Endodermal cell (in vitro differentiated cells): ENCODE measurements around the gene UMODL1. TPM values are rescaled to one million over a fixed set of nuclear protein-coding genes. Genes with fewer than 3 reads are reported as not detected.

Experiments used
- DNase-seq: peaks from one replicate; pipeline ENCODE4 v3.0.0-alpha.2; 2017
- H3K27ac ChIP-seq: 2 replicates; pipeline ENCODE4 v1.5.1; 2013; ENCODE audit warnings: mild to moderate bottlenecking, low read depth, low read length, moderate library complexity
- H3K27me3 ChIP-seq: 2 replicates; pipeline ENCODE4 v1.6.1; 2013; ENCODE audit warnings: mild to moderate bottlenecking, low read length, moderate library complexity; ENCODE audit not compliant: insufficient read depth, control insufficient read depth, poor library complexity, severe bottlenecking
- H3K36me3 ChIP-seq: 2 replicates; pipeline ENCODE4 v1.7.0; 2013; ENCODE audit warnings: mild to moderate bottlenecking, low read length, moderate library complexity; ENCODE audit not compliant: control insufficient read depth, insufficient read depth
- H3K4me1 ChIP-seq: one replicate; pipeline ENCODE4 v1.7.0; 2013; ENCODE audit warnings: low read length; ENCODE audit not compliant: control insufficient read depth, insufficient read depth
- H3K4me3 ChIP-seq: 2 replicates; pipeline ENCODE4 v1.5.1; 2013; ENCODE audit warnings: mild to moderate bottlenecking, low read length, moderate library complexity
- H3K9ac ChIP-seq: 2 replicates; pipeline ENCODE4 v1.6.1; 2013; ENCODE audit warnings: mild to moderate bottlenecking, low read length, moderate library complexity; ENCODE audit not compliant: poor library complexity, severe bottlenecking; ENCODE audit errors: extremely low read depth
- H3K9me3 ChIP-seq: 2 replicates; pipeline ENCODE4 v1.6.1; 2013; ENCODE audit warnings: mild to moderate bottlenecking, low read length, moderate library complexity; ENCODE audit not compliant: control insufficient read depth
- H3K27ac Mint-ChIP-seq: 2 replicates; pipeline ENCODE4 v1.8.0; 2020; ENCODE audit warnings: mixed read lengths
- H3K27me3 Mint-ChIP-seq: 2 replicates; pipeline ENCODE4 v1.8.0; 2021; ENCODE audit warnings: mild to moderate bottlenecking, mixed read lengths; ENCODE audit not compliant: insufficient read depth
- H3K36me3 Mint-ChIP-seq: 2 replicates; pipeline ENCODE4 v1.8.0; 2020; ENCODE audit warnings: low read depth, mixed read lengths
- H3K4me1 Mint-ChIP-seq: 2 replicates; pipeline ENCODE4 v1.8.0; 2020; ENCODE audit warnings: mixed read lengths
- H3K4me3 Mint-ChIP-seq: 2 replicates; pipeline ENCODE4 v1.8.0; 2020; ENCODE audit warnings: mild to moderate bottlenecking, moderate library complexity, mixed read lengths
- H3K9me3 Mint-ChIP-seq: 2 replicates; pipeline ENCODE4 v1.8.0; 2020; ENCODE audit warnings: mild to moderate bottlenecking, mixed read lengths
- CTCF ChIP-seq: fragments of 200-600 bp; sonication (generic); conservative IDR thresholded peaks from 2 replicates; pipeline ENCODE4 v1.5.0; 2021; ENCODE audit warnings: antibody characterized with exemption, mild to moderate bottlenecking
- WGBS, 2 experiments: methylation state at CpG; one replicate each; pipeline versions ENCODE4 v1.1.5 to v1.1.7; 2013; ENCODE audit warnings: missing lambda C conversion rate in 2 of 2, mixed read lengths in 1 of 2; ENCODE audit not compliant: insufficient coverage in 1 of 2, insufficient read length in 1 of 2; 5-methylcytosine and 5-hydroxymethylcytosine counted together
- total RNA-seq, 2 donors: library from RNA; stranded (reverse); fragmentation: NEBNext Ultra II Directional in 1 of 2; extraction: Animal tissue kit (Norgen Biotek cat#: 25700) in 1 of 2; gene quantifications; 2 replicates in 1 of 2; 3 replicates in 1 of 2; pipeline ENCODE4 v1.2.1, GENCODE V29; 2021

The UMODL1 gene
- total RNA-seq, 2 donors from 2014 or later: 0.24 to 0.49 TPM

GRCh38 chr21:42038826-42039425 is 32.2 kb upstream of the UMODL1 start:
- Mint-ChIP-seq H3K27me3 (no peaks in the 10 kb centered on the region), H3K36me3 (no peaks in the 10 kb centered on the region), H3K4me1 (peaks cover 2% of the 10 kb centered on the region), H3K27ac (no peak overlapping the region), H3K4me3 (no peak overlapping the region), H3K9me3 (peaks cover 3% of the 10 kb centered on the region)
- no peak for DNase-seq
- H3K4me3 ChIP-seq: no peak overlapping the region
- 93 to 98% methylated on average over 5 to 8 of the region's 8 CpGs for WGBS, 2 experiments
- no peaks in the 10 kb centered on the region for H3K4me1 ChIP-seq
- no peaks in the 10 kb centered on the region for H3K27me3 ChIP-seq
- no peaks in the 10 kb centered on the region for H3K9me3 ChIP-seq
- no peak overlapping the region for H3K9ac ChIP-seq
- no peak overlapping the region for H3K27ac ChIP-seq
- TF ChIP-seq CTCF: no peak
- no peaks in the 10 kb centered on the region for H3K36me3 ChIP-seq

- no peak overlapping the region for H3K27ac ChIP-seq
- Mint-ChIP-seq H3K4me3 (no peak overlapping the region), H3K4me1 (peaks cover 2% of the 10 kb centered on the region), H3K9me3 (peaks cover 3% of the 10 kb centered on the region), H3K27me3 (no peaks in the 10 kb centered on the region), H3K27ac (no peak overlapping the region), H3K36me3 (no peaks in the 10 kb centered on the region)
- no peak for TF ChIP-seq CTCF
- no peak for DNase-seq
- H3K4me1 ChIP-seq: no peaks in the 10 kb centered on the region
- H3K36me3 ChIP-seq: no peaks in the 10 kb centered on the region
- H3K9ac ChIP-seq: no peak overlapping the region
- H3K4me3 ChIP-seq: no peak overlapping the region
- WGBS, 2 experiments: 87 to 100% methylated on average over 3 to 5 of the region's 5 CpGs
- H3K27me3 ChIP-seq: no peaks in the 10 kb centered on the region
- H3K9me3 ChIP-seq: no peaks in the 10 kb centered on the region
These were observed 31.6 kb upstream of the UMODL1 start for GRCh38 chr21:42039470-42039901.

GRCh38 chr21:42039911-42040351 is 31.2 kb upstream of the UMODL1 start:
- no peaks in the 10 kb centered on the region for H3K27me3 ChIP-seq
- peaks cover 3% of the 10 kb centered on the region for H3K9me3 Mint-ChIP-seq
- peaks cover 2% of the 10 kb centered on the region for H3K4me1 Mint-ChIP-seq
- no peak overlapping the region for H3K4me3 ChIP-seq
- no peak for TF ChIP-seq CTCF
- no peak overlapping the region for H3K27ac Mint-ChIP-seq
- no peak for DNase-seq
- H3K36me3 ChIP-seq: no peaks in the 10 kb centered on the region
- H3K27ac ChIP-seq: peak overlapping the region; percentile 53
- no peaks in the 10 kb centered on the region for H3K9me3 ChIP-seq
- no peaks in the 10 kb centered on the region for H3K36me3 Mint-ChIP-seq
- no peaks in the 10 kb centered on the region for H3K27me3 Mint-ChIP-seq
- WGBS, 2 experiments: 59 to 83% methylated on average over 4 to 12 of the region's 12 CpGs
- no peaks in the 10 kb centered on the region for H3K4me1 ChIP-seq
- H3K4me3 Mint-ChIP-seq: no peak overlapping the region
- H3K9ac ChIP-seq: no peak overlapping the region
